ENCODE results near the gene UBE2I. TPM values are rescaled to one million over a fixed set of nuclear protein-coding genes. Genes with fewer than 3 reads are reported as not detected.

Gene UBE2I
- total RNA-seq, 1 experiment from 2014 or later: 290 TPM

- no peak overlapping the region for H4K8ac ChIP-seq (replicated peaks; ENCODE audit: insufficient read length, low read depth, low read length)
- H2BK12ac ChIP-seq (ENCODE audit: insufficient read length, low read depth, low read length): no peak overlapping the region
- Mint-ChIP-seq H3K27me3 (ENCODE audit: low read depth) (peaks cover 30% of the 10 kb centered on the region), H3K36me3 (ENCODE audit: insufficient read depth in 1 of 3, low read depth in 3 of 3) (no peaks in the 10 kb centered on the region; a peak in 2 of 7 replicates), H3K4me1 (peaks cover 20 to 37% of the 10 kb centered on the region in 2 experiments), H3K27ac (no peak overlapping the region), H3K4me3 (no peak overlapping the region), H3K9me3 (peaks cover 0 to 4% of the 10 kb centered on the region in 2 experiments; a peak in 1 of 5 replicates)
- H3K79me2 ChIP-seq (ENCODE audit: insufficient read depth, low read length): no peaks in the 10 kb centered on the region
- no peaks in the 10 kb centered on the region for H3K79me1 ChIP-seq (ENCODE audit: insufficient read depth, low read depth, low read length, poor library complexity, severe bottlenecking)
- H2BK5ac ChIP-seq (ENCODE audit: insufficient read length, low read length): no peak overlapping the region
- no peak overlapping the region for H3K9ac ChIP-seq (ENCODE audit: extremely low read depth, insufficient read length, low read length)
- DNase-seq: no peak
- no peak overlapping the region for H2BK15ac ChIP-seq (ENCODE audit: low read depth, low read length)
- H4K20me1 ChIP-seq (ENCODE audit: control insufficient read depth, insufficient read depth, insufficient read length): no peaks in the 10 kb centered on the region
- no peak overlapping the region for H3K27ac ChIP-seq (ENCODE audit: insufficient read length, low read depth, low read length)
- no peaks in the 10 kb centered on the region for H3K23me2 ChIP-seq (ENCODE audit: insufficient read length, low read depth, low read length, poor library complexity, severe bottlenecking)
- H2BK120ac ChIP-seq (ENCODE audit: low read depth, low read length, poor library complexity, severe bottlenecking): no peak overlapping the region
- H2AK5ac ChIP-seq (ENCODE audit: insufficient read length, low read length): no peak overlapping the region
- no peak overlapping the region for H3K23ac ChIP-seq (ENCODE audit: insufficient read length, low read depth, low read length)
- TF ChIP-seq CTCF (conservative IDR thresholded peaks at IDR 0.05): no peak
- no peak overlapping the region for H3K4ac ChIP-seq (ENCODE audit: low read depth, low read length)
- no peaks in the 10 kb centered on the region for H3K27me3 ChIP-seq (ENCODE audit: insufficient read depth, low read length)
- H3T11ph ChIP-seq (ENCODE audit: low read length): no peak overlapping the region
- no peak overlapping the region for H3K18ac ChIP-seq (ENCODE audit: insufficient read length, low read depth, low read length)
- H4K91ac ChIP-seq (ENCODE audit: insufficient read length, low read depth, low read length): no peak overlapping the region
- H2AFZ ChIP-seq (ENCODE audit: low read length): no peak overlapping the region
- no peak overlapping the region for H2BK20ac ChIP-seq (ENCODE audit: low read depth, low read length, poor library complexity, severe bottlenecking)
- H3K4me1 ChIP-seq (ENCODE audit: insufficient read depth, low read length): no peaks in the 10 kb centered on the region; the same call in 1 of the 2 replicates
- H3K4me2 ChIP-seq (ENCODE audit: insufficient read depth, insufficient read length, low read length): no peak overlapping the region
- no peak overlapping the region for H3K14ac ChIP-seq (ENCODE audit: insufficient read depth, low read length)
- no peak overlapping the region for H3K56ac ChIP-seq (ENCODE audit: insufficient read length, low read depth, low read length)
- WGBS (ENCODE audit: extremely low coverage, insufficient read length, low lambda C conversion rate): no CpG with 5 or more reads among the region's 12 CpGs
- H3K9me3 ChIP-seq (ENCODE audit: control insufficient read depth, low read depth, low read length): no peaks in the 10 kb centered on the region
- H4K5ac ChIP-seq (ENCODE audit: insufficient read length, low read depth, low read length): no peak overlapping the region
Observed at GRCh38 chr16:1299868-1300203, 9.6 kb upstream of the UBE2I start.

All from H9 (cell line).